Femur (tissue), 1 donor: ENCODE data around the gene ANKRD10.
"Not testable (repeated sequence)": the region's sequence is repeated elsewhere in the genome, so short reads cannot be mapped to it uniquely, and the experiment has no call there.

Source experiments
- DNase-seq: peaks from one replicate; pipeline ENCODE4 v3.0.0-alpha.2; 2017

The ANKRD10 gene

GRCh38 chr13:110860983-110861382 lies 53.9 kb downstream of the ANKRD10 start:
- DNase-seq: no peak

GRCh38 chr13:110856942-110857835 lies 57.7 kb downstream of the ANKRD10 start:
- no peak for DNase-seq

GRCh38 chr13:110855363-110855762 lies 59.5 kb downstream of the ANKRD10 start:
- DNase-seq: no peak

- no peak for DNase-seq
Observed at GRCh38 chr13:110854866-110855265, 60.0 kb downstream of the ANKRD10 start.

GRCh38 chr13:110853235-110853721 lies 61.6 kb downstream of the ANKRD10 start:
- no peak for DNase-seq

- no peak for DNase-seq
Observed at GRCh38 chr13:110850840-110851239, 64.0 kb downstream of the ANKRD10 start.

GRCh38 chr13:110850006-110850405 lies 64.9 kb downstream of the ANKRD10 start:
- DNase-seq: no peak

GRCh38 chr13:110845520-110845919 lies 69.3 kb downstream of the ANKRD10 start:
- no peak for DNase-seq

- no peak for DNase-seq
Observed at GRCh38 chr13:110841846-110842245, 73.0 kb downstream of the ANKRD10 start.

GRCh38 chr13:110841406-110841805 lies 73.5 kb downstream of the ANKRD10 start:
- DNase-seq: no peak

GRCh38 chr13:110838867-110839538 lies 75.9 kb downstream of the ANKRD10 start:
- DNase-seq: no peak

GRCh38 chr13:110838116-110838515 lies 76.8 kb downstream of the ANKRD10 start:
- DNase-seq: no peak

- DNase-seq: not testable (repeated sequence)
Observed at GRCh38 chr13:110837397-110838061, 77.3 kb downstream of the ANKRD10 start.

GRCh38 chr13:110836605-110836903 lies 78.3 kb downstream of the ANKRD10 start:
- no peak for DNase-seq

- no peak for DNase-seq
Observed at GRCh38 chr13:110835721-110836604, 78.9 kb downstream of the ANKRD10 start.

- no peak for DNase-seq
Observed at GRCh38 chr13:110834572-110834971, 80.3 kb downstream of the ANKRD10 start.

GRCh38 chr13:110832531-110832930 lies 82.3 kb downstream of the ANKRD10 start:
- DNase-seq: no peak

GRCh38 chr13:110832205-110832479 lies 82.7 kb downstream of the ANKRD10 start:
- no peak for DNase-seq

GRCh38 chr13:110831437-110832204 lies 83.2 kb downstream of the ANKRD10 start:
- no peak for DNase-seq

GRCh38 chr13:110830800-110831371 lies 84.0 kb downstream of the ANKRD10 start:
- no peak for DNase-seq

- DNase-seq: no peak
Observed at GRCh38 chr13:110830331-110830730, 84.5 kb downstream of the ANKRD10 start.

GRCh38 chr13:110829486-110829885 lies 85.4 kb downstream of the ANKRD10 start:
- no peak for DNase-seq
